Choroid plexus epithelial cell (primary cell): ENCODE measurements around the gene MIOX.
A peak's percentile ranks its signal among the peaks of the same experiment; 100 is the strongest.

Experiments
- DNase-seq: peaks from one replicate; pipeline ENCODE4 v3.0.0-alpha.2; 2010; ENCODE audit warnings: low read depth
- H3K4me3 ChIP-seq: 2 replicates; pipeline ENCODE4 v1.5.1; 2011; ENCODE audit warnings: low read depth, mild to moderate bottlenecking, control low read depth, low read length, moderate library complexity
- CTCF ChIP-seq: conservative IDR thresholded peaks from 2 replicates; pipeline ENCODE4 v1.5.1; 2011; ENCODE audit warnings: low read depth, mild to moderate bottlenecking, control low read depth, inconsistent platforms, low read length, moderate library complexity

The MIOX gene

GRCh38 chr22:50469377-50470305, 17.0 kb upstream of the MIOX start:
- peak; percentile 38 for DNase-seq
- TF ChIP-seq CTCF: no peak
- H3K4me3 ChIP-seq: no peak overlapping the region

- DNase-seq: no peak
- H3K4me3 ChIP-seq: no peak overlapping the region
- no peak for TF ChIP-seq CTCF
Observed at GRCh38 chr22:50470491-50470890, 16.2 kb upstream of the MIOX start.

- no peak overlapping the region for H3K4me3 ChIP-seq
- no peak for DNase-seq
- TF ChIP-seq CTCF: no peak
Observed at GRCh38 chr22:50471197-50471847, 15.3 kb upstream of the MIOX start.

GRCh38 chr22:50471962-50472361, 14.7 kb upstream of the MIOX start:
- no peak for DNase-seq
- no peak for TF ChIP-seq CTCF
- no peak overlapping the region for H3K4me3 ChIP-seq

GRCh38 chr22:50473088-50473487, 13.6 kb upstream of the MIOX start:
- H3K4me3 ChIP-seq: no peak overlapping the region
- DNase-seq: no peak
- peak; percentile 45 for TF ChIP-seq CTCF

GRCh38 chr22:50473855-50474671, 12.6 kb upstream of the MIOX start:
- TF ChIP-seq CTCF: no peak
- DNase-seq: peak; percentile 72
- H3K4me3 ChIP-seq: peak overlapping the region; percentile 67
